Measurements from ENCODE around the gene TENM3. TPM values are rescaled to one million over a fixed set of nuclear protein-coding genes. Genes with fewer than 3 reads are reported as not detected.

TENM3 gene
- total RNA-seq, 1 experiment from 2014 or later, result not detected

DNA sequence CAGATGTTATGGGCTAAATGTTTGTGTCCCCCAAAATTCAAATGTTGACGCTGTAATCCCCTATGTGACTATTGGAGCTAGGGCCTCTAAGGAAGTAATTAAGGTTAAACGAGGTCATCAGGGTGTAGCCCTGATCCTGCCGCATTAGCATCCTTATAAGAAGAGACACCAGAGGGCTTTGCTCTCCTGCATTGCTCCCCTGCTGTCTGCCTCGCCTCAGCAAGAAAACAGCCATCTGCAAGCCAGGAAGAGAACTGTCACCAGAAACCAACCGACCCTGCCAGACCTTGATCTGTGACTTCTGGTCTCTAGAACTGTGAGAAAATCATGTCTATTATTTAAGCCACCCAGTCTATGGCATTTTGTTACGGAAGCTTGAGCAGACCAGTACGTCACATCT, 342.1 kb downstream of the TENM3 start:
- no peaks in the 10 kb centered on the region for H4K20me1 ChIP-seq (ENCODE audit: insufficient read depth, low read depth, low read length)
- no peak overlapping the region for H2AFZ ChIP-seq (ENCODE audit: low read length)
- no peak overlapping the region for H3K4me3 ChIP-seq (ENCODE audit: low read length)
- H3K9me2 ChIP-seq (replicated peaks; ENCODE audit: insufficient read depth, low read length), result no peaks in the 10 kb centered on the region
- no peaks in the 10 kb centered on the region for H3K27me3 ChIP-seq (ENCODE audit: low read length)
- H3K36me3 ChIP-seq (ENCODE audit: insufficient read depth, low read length), result no peaks in the 10 kb centered on the region
- H3K9me3 ChIP-seq (ENCODE audit: low read length), result no peaks in the 10 kb centered on the region
- H3K4me2 ChIP-seq (ENCODE audit: low read depth, low read length, poor library complexity, severe bottlenecking), result no peak overlapping the region
- DNase-seq, result no peak
- no peaks in the 10 kb centered on the region for H3K4me1 ChIP-seq (ENCODE audit: low read length)
- no peaks in the 10 kb centered on the region for H3K79me2 ChIP-seq (ENCODE audit: low read length)
- H3K9ac ChIP-seq (ENCODE audit: low read length), result no peak overlapping the region
- no peak overlapping the region for H3K27ac ChIP-seq (ENCODE audit: low read length)

DNA sequence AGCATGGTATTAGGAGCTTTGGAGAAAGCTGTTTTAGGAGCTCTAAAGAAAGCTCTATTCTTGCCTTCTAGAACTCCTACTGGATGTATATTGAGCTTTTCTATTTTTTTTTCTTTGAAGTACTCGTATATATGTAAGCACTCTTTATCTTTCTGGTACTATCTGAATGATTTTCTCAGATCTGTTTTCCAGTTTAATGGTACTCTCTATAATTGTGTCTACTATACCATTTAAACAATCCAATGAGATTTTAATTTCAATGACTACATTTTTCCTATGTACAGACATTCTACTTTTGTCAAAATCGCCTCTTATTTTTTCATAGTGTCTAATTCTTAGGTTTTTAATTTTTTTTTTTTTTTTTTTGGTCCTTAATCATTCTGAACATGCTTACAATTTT, 345.9 kb downstream of the TENM3 start:
- Histone ChIP-seq H3K9me3 (ENCODE audit: low read length) (no peaks in the 10 kb centered on the region), H3K9me2 (replicated peaks; ENCODE audit: insufficient read depth, low read length) (no peaks in the 10 kb centered on the region), H3K4me2 (ENCODE audit: low read depth, low read length, poor library complexity, severe bottlenecking) (no peak overlapping the region), H3K27ac (ENCODE audit: low read length) (no peak overlapping the region), H2AFZ (ENCODE audit: low read length) (no peak overlapping the region), H3K79me2 (ENCODE audit: low read length) (no peaks in the 10 kb centered on the region), H3K4me3 (ENCODE audit: low read length) (no peak overlapping the region), H3K27me3 (ENCODE audit: low read length) (no peaks in the 10 kb centered on the region), H3K9ac (ENCODE audit: low read length) (no peak overlapping the region), H3K36me3 (ENCODE audit: insufficient read depth, low read length) (no peaks in the 10 kb centered on the region), H4K20me1 (ENCODE audit: insufficient read depth, low read depth, low read length) (no peaks in the 10 kb centered on the region), H3K4me1 (ENCODE audit: low read length) (no peaks in the 10 kb centered on the region)
- DNase-seq, result no peak

DNA sequence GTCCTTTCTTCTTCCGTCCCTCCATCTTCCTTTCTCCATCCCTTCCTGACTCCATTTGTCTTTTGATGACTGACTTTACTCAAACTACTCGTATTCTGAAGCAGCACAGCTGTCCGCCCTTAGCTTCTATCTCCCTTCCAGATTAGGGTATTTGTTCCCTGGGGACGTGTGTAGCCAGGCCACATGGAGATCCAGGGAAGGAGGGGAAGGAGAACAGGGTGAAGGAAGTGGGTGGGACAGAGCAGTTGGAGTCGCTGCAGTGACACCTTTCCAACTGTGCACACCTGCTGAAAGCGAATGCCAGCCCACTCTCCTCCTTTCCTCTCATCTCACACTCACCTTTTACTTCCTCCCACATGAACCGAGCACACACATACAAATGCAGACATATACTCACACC, 350.2 kb downstream of the TENM3 start:
- Histone ChIP-seq H3K79me2 (ENCODE audit: low read length) (no peaks in the 10 kb centered on the region), H3K4me3 (ENCODE audit: low read length) (no peak overlapping the region), H3K36me3 (ENCODE audit: insufficient read depth, low read length) (no peaks in the 10 kb centered on the region), H3K9me3 (ENCODE audit: low read length) (no peaks in the 10 kb centered on the region), H3K4me1 (ENCODE audit: low read length) (no peaks in the 10 kb centered on the region), H3K4me2 (ENCODE audit: low read depth, low read length, poor library complexity, severe bottlenecking) (no peak overlapping the region), H4K20me1 (ENCODE audit: insufficient read depth, low read depth, low read length) (no peaks in the 10 kb centered on the region), H2AFZ (ENCODE audit: low read length) (no peak overlapping the region), H3K27ac (ENCODE audit: low read length) (no peak overlapping the region), H3K9me2 (replicated peaks; ENCODE audit: insufficient read depth, low read length) (no peaks in the 10 kb centered on the region), H3K27me3 (ENCODE audit: low read length) (no peaks in the 10 kb centered on the region), H3K9ac (ENCODE audit: low read length) (no peak overlapping the region)
- DNase-seq, result no peak

DNA sequence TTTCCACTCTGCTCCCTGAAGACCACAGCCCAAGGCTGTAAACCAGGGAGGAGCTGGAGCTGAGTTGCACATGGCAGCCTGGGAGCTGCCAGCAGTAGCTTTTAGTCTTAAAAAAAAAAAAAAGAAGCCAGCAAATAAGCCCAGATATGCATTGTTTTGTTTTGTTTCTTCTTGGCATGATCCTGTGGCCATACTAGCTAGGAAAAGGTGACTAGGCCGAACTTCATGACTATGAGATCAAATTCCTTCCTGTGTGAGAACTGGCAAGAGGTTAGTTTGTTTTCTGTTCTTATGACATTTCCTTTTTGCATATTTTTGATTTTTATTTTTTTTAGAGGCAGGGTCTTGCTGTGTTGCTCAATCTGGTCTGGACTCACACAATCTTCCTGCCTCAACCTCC, 350.7 kb downstream of the TENM3 start:
- no peak overlapping the region for H3K9ac ChIP-seq (ENCODE audit: low read length)
- H3K79me2 ChIP-seq (ENCODE audit: low read length), result no peaks in the 10 kb centered on the region
- no peak for DNase-seq
- no peaks in the 10 kb centered on the region for H3K4me1 ChIP-seq (ENCODE audit: low read length)
- no peak overlapping the region for H3K27ac ChIP-seq (ENCODE audit: low read length)
- no peak overlapping the region for H3K4me3 ChIP-seq (ENCODE audit: low read length)
- H4K20me1 ChIP-seq (ENCODE audit: insufficient read depth, low read depth, low read length), result no peaks in the 10 kb centered on the region
- no peaks in the 10 kb centered on the region for H3K36me3 ChIP-seq (ENCODE audit: insufficient read depth, low read length)
- H3K9me2 ChIP-seq (replicated peaks; ENCODE audit: insufficient read depth, low read length), result no peaks in the 10 kb centered on the region
- H2AFZ ChIP-seq (ENCODE audit: low read length), result no peak overlapping the region
- no peak overlapping the region for H3K4me2 ChIP-seq (ENCODE audit: low read depth, low read length, poor library complexity, severe bottlenecking)
- H3K27me3 ChIP-seq (ENCODE audit: low read length), result no peaks in the 10 kb centered on the region
- no peaks in the 10 kb centered on the region for H3K9me3 ChIP-seq (ENCODE audit: low read length)

DNA sequence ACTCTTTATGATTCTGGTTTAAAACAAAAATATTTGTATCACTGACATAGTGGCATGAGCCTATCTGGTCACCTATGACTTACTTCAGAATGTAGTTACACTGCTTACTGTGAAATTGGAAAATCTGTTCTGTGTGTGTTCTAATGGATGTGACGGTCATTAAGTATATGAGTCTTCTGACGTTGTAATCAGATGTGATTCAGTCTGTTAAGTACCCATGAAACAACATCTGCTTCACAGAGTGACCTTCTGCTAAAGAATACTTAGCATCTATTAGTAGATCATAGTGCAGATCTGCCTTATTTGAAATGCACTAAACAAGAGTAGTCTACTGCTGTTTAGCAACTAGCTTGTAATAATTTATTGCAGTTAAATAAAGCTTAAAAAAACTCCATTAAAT, 356.9 kb downstream of the TENM3 start:
- H3K27me3 ChIP-seq (ENCODE audit: low read length), result no peaks in the 10 kb centered on the region
- DNase-seq, result no peak

DNA sequence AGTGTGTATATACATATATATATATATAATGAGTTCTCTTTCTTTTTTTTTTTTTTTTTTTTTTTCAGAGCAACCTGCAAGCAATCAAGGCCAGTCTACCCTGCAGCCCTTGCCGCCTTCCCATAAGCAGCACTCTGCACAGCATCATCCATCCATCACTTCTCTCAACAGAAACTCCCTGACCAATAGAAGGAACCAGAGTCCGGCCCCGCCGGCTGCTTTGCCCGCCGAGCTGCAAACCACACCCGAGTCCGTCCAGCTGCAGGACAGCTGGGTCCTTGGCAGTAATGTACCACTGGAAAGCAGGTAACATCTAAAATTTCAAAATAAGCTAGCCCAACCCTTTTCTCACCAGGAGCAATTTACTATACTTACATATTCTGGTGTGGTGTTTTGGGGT, 357.7 kb downstream of the TENM3 start:
- no peak for DNase-seq
- H3K4me2 ChIP-seq (ENCODE audit: low read depth, low read length, poor library complexity, severe bottlenecking), result no peak overlapping the region
- H2AFZ ChIP-seq (ENCODE audit: low read length), result no peak overlapping the region
- no peaks in the 10 kb centered on the region for H3K36me3 ChIP-seq (ENCODE audit: insufficient read depth, low read length)
- H3K27ac ChIP-seq (ENCODE audit: low read length), result no peak overlapping the region
- H3K4me3 ChIP-seq (ENCODE audit: low read length), result no peak overlapping the region
- H4K20me1 ChIP-seq (ENCODE audit: insufficient read depth, low read depth, low read length), result no peaks in the 10 kb centered on the region
- H3K9me3 ChIP-seq (ENCODE audit: low read length), result no peaks in the 10 kb centered on the region
- H3K9ac ChIP-seq (ENCODE audit: low read length), result no peak overlapping the region
- no peaks in the 10 kb centered on the region for H3K79me2 ChIP-seq (ENCODE audit: low read length)
- no peaks in the 10 kb centered on the region for H3K4me1 ChIP-seq (ENCODE audit: low read length)
- H3K27me3 ChIP-seq (ENCODE audit: low read length), result no peaks in the 10 kb centered on the region
- H3K9me2 ChIP-seq (replicated peaks; ENCODE audit: insufficient read depth, low read length), result no peaks in the 10 kb centered on the region

More for the DNA sequence above, 356.9 kb downstream of the TENM3 start:
- Histone ChIP-seq H3K36me3 (ENCODE audit: insufficient read depth, low read length) (no peaks in the 10 kb centered on the region), H4K20me1 (ENCODE audit: insufficient read depth, low read depth, low read length) (no peaks in the 10 kb centered on the region), H3K9ac (ENCODE audit: low read length) (no peak overlapping the region), H3K4me3 (ENCODE audit: low read length) (no peak overlapping the region), H2AFZ (ENCODE audit: low read length) (no peak overlapping the region), H3K4me2 (ENCODE audit: low read depth, low read length, poor library complexity, severe bottlenecking) (no peak overlapping the region), H3K27ac (ENCODE audit: low read length) (no peak overlapping the region), H3K79me2 (ENCODE audit: low read length) (no peaks in the 10 kb centered on the region), H3K9me2 (replicated peaks; ENCODE audit: insufficient read depth, low read length) (no peaks in the 10 kb centered on the region), H3K4me1 (ENCODE audit: low read length) (no peaks in the 10 kb centered on the region), H3K9me3 (ENCODE audit: low read length) (no peaks in the 10 kb centered on the region)

GRCh38 chr4:182604161-182604622, 361.0 kb downstream of the TENM3 start:
- Histone ChIP-seq H4K20me1 (ENCODE audit: insufficient read depth, low read depth, low read length) (no peaks in the 10 kb centered on the region), H3K9me3 (ENCODE audit: low read length) (no peaks in the 10 kb centered on the region), H3K9me2 (replicated peaks; ENCODE audit: insufficient read depth, low read length) (no peaks in the 10 kb centered on the region), H3K79me2 (ENCODE audit: low read length) (no peaks in the 10 kb centered on the region), H3K4me3 (ENCODE audit: low read length) (no peak overlapping the region), H3K4me1 (ENCODE audit: low read length) (no peaks in the 10 kb centered on the region), H3K9ac (ENCODE audit: low read length) (no peak overlapping the region), H3K36me3 (ENCODE audit: insufficient read depth, low read length) (no peaks in the 10 kb centered on the region), H2AFZ (ENCODE audit: low read length) (no peak overlapping the region), H3K27ac (ENCODE audit: low read length) (no peak overlapping the region), H3K27me3 (ENCODE audit: low read length) (no peaks in the 10 kb centered on the region), H3K4me2 (ENCODE audit: low read depth, low read length, poor library complexity, severe bottlenecking) (no peak overlapping the region)
- no peak for DNase-seq

DNA sequence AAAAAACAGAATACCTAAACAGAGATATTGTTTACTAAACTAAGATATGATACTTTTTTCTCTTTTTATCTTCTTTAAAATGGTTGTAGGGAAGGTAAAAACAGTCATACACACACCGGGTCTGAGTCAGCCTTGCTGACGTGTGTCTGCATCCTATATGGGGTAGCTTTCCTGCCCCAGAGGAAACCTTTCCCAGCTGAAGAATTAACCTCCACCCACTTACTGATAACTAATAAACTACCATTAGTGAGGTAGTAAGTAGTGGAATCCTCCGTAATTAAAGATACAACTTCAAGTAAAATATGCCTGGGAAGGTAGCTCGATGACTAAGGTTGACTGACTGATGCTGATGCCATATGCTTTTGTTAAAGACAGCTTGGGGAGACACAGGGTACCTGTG, 361.8 kb downstream of the TENM3 start:
- no peaks in the 10 kb centered on the region for H3K79me2 ChIP-seq (ENCODE audit: low read length)
- no peak overlapping the region for H3K4me3 ChIP-seq (ENCODE audit: low read length)
- H3K27me3 ChIP-seq (ENCODE audit: low read length), result no peaks in the 10 kb centered on the region
- DNase-seq, result no peak
- no peaks in the 10 kb centered on the region for H3K9me2 ChIP-seq (replicated peaks; ENCODE audit: insufficient read depth, low read length)
- no peaks in the 10 kb centered on the region for H3K4me1 ChIP-seq (ENCODE audit: low read length)
- no peak overlapping the region for H2AFZ ChIP-seq (ENCODE audit: low read length)
- H4K20me1 ChIP-seq (ENCODE audit: insufficient read depth, low read depth, low read length), result no peaks in the 10 kb centered on the region
- no peak overlapping the region for H3K9ac ChIP-seq (ENCODE audit: low read length)
- H3K4me2 ChIP-seq (ENCODE audit: low read depth, low read length, poor library complexity, severe bottlenecking), result no peak overlapping the region
- H3K9me3 ChIP-seq (ENCODE audit: low read length), result no peaks in the 10 kb centered on the region
- no peak overlapping the region for H3K27ac ChIP-seq (ENCODE audit: low read length)
- H3K36me3 ChIP-seq (ENCODE audit: insufficient read depth, low read length), result no peaks in the 10 kb centered on the region

DNA sequence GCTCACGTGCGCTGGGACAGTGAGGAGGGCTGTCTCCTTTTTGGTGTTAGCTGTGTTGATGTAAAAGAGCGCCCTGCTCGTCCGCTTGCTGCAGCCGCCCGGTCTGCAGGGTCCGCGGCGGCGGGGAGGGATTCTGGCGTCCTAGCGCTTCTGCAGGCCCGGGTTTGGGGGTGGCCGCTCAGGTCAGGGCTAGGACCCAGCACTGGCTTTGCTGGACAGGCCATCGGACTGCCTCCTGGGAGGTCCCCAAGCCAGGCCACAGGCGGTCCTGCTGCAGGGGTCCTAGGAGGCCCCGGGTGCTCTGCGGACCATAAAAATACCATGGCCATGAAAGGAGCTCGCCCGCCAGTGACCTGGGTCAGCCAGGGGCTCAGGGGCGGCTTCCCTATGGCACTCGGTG, 365.3 kb downstream of the TENM3 start:
- H3K27me3 ChIP-seq (ENCODE audit: low read length), result no peaks in the 10 kb centered on the region
- no peak for DNase-seq
- H3K9me3 ChIP-seq (ENCODE audit: low read length), result no peaks in the 10 kb centered on the region
- no peak overlapping the region for H3K4me2 ChIP-seq (ENCODE audit: low read depth, low read length, poor library complexity, severe bottlenecking)
- no peaks in the 10 kb centered on the region for H3K9me2 ChIP-seq (replicated peaks; ENCODE audit: insufficient read depth, low read length)
- H2AFZ ChIP-seq (ENCODE audit: low read length), result no peak overlapping the region
- H3K79me2 ChIP-seq (ENCODE audit: low read length), result no peaks in the 10 kb centered on the region
- no peak overlapping the region for H3K9ac ChIP-seq (ENCODE audit: low read length)
- H3K27ac ChIP-seq (ENCODE audit: low read length), result no peak overlapping the region
- no peak overlapping the region for H3K4me3 ChIP-seq (ENCODE audit: low read length)
- no peaks in the 10 kb centered on the region for H3K36me3 ChIP-seq (ENCODE audit: insufficient read depth, low read length)
- no peaks in the 10 kb centered on the region for H4K20me1 ChIP-seq (ENCODE audit: insufficient read depth, low read depth, low read length)
- H3K4me1 ChIP-seq (ENCODE audit: low read length), result no peaks in the 10 kb centered on the region
